ENCODE results near the gene PEX14. TPM values are rescaled to one million over a fixed set of nuclear protein-coding genes. Genes with fewer than 3 reads are reported as not detected.

Gene PEX14
- total and polyA plus RNA-seq, 9 of the 15 experiments (the other 6 are each of a cell fraction or from before 2014, with no cell fraction given), result 2.6 to 45.7 (median 22.7) TPM

DNA sequence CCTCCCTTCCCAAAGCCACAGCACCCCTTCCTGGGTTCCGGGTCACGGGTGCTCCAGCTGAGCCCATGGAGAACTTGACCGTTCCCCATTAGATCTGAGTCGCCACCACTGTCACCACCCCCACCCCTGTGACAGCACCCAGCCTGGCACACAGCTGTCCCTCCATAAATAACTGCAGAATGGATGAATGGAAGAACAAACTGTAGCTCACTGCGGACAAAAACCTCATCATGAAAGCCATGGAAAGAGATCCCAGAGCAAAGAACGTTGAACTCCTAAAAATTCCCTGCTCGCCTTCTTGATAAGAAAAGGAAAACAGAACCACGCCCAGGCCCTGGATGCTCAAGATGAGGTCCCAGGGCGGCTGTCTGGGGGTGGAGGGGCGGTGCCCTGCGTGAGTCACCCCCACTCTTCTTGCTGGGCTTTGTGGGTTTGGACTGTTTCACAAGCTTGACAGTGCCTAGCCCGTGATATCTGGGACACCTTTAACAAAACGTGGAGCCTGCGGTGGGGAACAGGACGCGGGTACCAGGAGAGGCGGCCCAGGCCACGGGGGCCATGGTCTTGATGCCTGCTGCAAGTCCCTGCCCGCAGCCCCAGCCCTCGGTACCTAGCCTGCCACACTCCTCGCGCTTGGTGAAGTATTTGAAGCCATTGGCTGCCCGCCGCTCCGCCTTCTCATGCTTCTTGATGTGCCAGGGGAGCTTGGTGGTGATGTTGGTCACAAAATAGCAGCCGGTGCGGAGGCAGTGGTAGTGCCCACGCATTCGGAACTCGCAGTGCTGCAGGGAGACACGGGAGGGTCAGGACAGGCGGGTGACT is 169.8 kb downstream of the PEX14 start:
- no peak overlapping the region for H3K4me3 ChIP-seq
- H3K9me1 ChIP-seq (ENCODE audit: control insufficient read depth, insufficient read depth, low read length), result no peaks in the 10 kb centered on the region
- CTCF ChIA-PET (ENCODE audit: low intra/inter-chr PET ratio), result no interaction called here
- BruUV-seq (replicated peaks), result no TSS peak
- no peak for FAIRE-seq
- no peak overlapping the region for H3K4me2 ChIP-seq (ENCODE audit: insufficient read depth, low read length)
- no peak overlapping the region for H3K27ac ChIP-seq (ENCODE audit: extremely low read depth, low read depth, low read length)
- H2AFZ ChIP-seq (ENCODE audit: low read depth, low read length), result no peak overlapping the region
- POLR2A ChIA-PET, result interaction anchor here (0.7 to 1.5 kb wide), 4 partner anchors 9 to 185 kb away, joined by 3 to 6 read pairs (median 4); no protein-coding TSS in a partner anchor
- H3K9me3 ChIP-seq (replicated peaks; ENCODE audit: control insufficient read depth, insufficient read depth, low read depth, low read length), result no peaks in the 10 kb centered on the region
- no peak for ATAC-seq
- peak overlapping the region in 1 of 2 experiments; percentile 41; a peak in 1 of 4 replicates for H3K9ac ChIP-seq (ENCODE audit: insufficient read depth in 1 of 2, low read depth in 2 of 2, low read length in 2 of 2)
- H3K4me1 ChIP-seq (replicated peaks in 1 of 2; ENCODE audit: control insufficient read depth in 2 of 2, insufficient read depth in 2 of 2, low read length in 2 of 2), result peaks cover 0 to 73% of the 10 kb centered on the region in 2 experiments; a peak in 3 of 5 replicates
- peaks cover 20% of the 10 kb centered on the region for H4K20me1 ChIP-seq (replicated peaks; ENCODE audit: control insufficient read depth, insufficient read depth, low read length)
- no peaks in the 10 kb centered on the region for H3K79me2 ChIP-seq (ENCODE audit: control insufficient read depth, insufficient read depth, low read length)
- WGBS (ENCODE audit: insufficient coverage, low coverage, missing lambda C conversion rate), result 14% methylated on average over 32 of the region's 32 CpGs
- peaks cover 18 to 64% of the 10 kb centered on the region in 2 experiments; a peak in 4 of 5 replicates for H3K27me3 ChIP-seq (ENCODE audit: control insufficient read depth in 2 of 2, insufficient read depth in 2 of 2, low read length in 2 of 2)
- no peaks in the 10 kb centered on the region for H3K36me3 ChIP-seq (ENCODE audit: control insufficient read depth, insufficient read depth, low read length)
- peak; percentile 54 to 76 (median 66) for DNase-seq (ENCODE audit: extremely low read depth in 1 of 4, low spot score in 3 of 4)
- in situ Hi-C loops (cut with MboI) (no loop called here), intact Hi-C loops (cut with micrococcal nuclease) (no loop called here)
- TF ChIP-seq FOSL1 (tag; conservative IDR thresholded peaks at IDR 0.05) (peak; percentile 80), CBFA2T2 (conservative IDR thresholded peaks at IDR 0.05) (no peak), RBM17 (IDR thresholded peaks at IDR 0.05; ENCODE audit: borderline replicate concordance, low read depth, low read length) (no peak), JUN (IDR thresholded peaks at IDR 0.05; ENCODE audit: borderline replicate concordance, low read depth, low read length) (0 out of 2 replicates have a peak, but pooled peaks have one; percentile 13), JUN (CRISPR knock-in tag; IDR thresholded peaks at IDR 0.05; ENCODE audit: borderline replicate concordance) (no peak), CREB1 (IDR thresholded peaks at IDR 0.05) (no peak), CREB1 (CRISPR knock-in tag; IDR thresholded peaks at IDR 0.05) (no peak), YY1 (IDR thresholded peaks at IDR 0.05; ENCODE audit: borderline replicate concordance in 1 of 3, control insufficient read depth in 1 of 3, extremely low read depth in 1 of 3, insufficient read depth in 3 of 3, insufficient read length in 1 of 3, insufficient replicate concordance in 2 of 3, low read depth in 1 of 3, low read length in 2 of 3) (no peak), EGR1 (conservative IDR thresholded peaks at IDR 0.05) (peak; percentile 84), TRIM28 (IDR thresholded peaks at IDR 0.05) (no peak), TCF3 (CRISPR knock-in tag; IDR thresholded peaks at IDR 0.05) (peak; percentile 25; the same call in 1 of the 2 replicates), ZNF134 (CRISPR knock-in tag; conservative IDR thresholded peaks at IDR 0.05) (no peak), U2AF1 (optimal IDR thresholded peaks at IDR 0.05; ENCODE audit: low read depth, low read length) (no peak), ZNF384 (IDR thresholded peaks at IDR 0.05; ENCODE audit: low read depth, low read length) (no peak), TAL1 (IDR thresholded peaks at IDR 0.05) (no peak), GATAD2B (IDR thresholded peaks at IDR 0.05; ENCODE audit: borderline replicate concordance) (no peak)
- TF ChIP-seq, protein P1, sequence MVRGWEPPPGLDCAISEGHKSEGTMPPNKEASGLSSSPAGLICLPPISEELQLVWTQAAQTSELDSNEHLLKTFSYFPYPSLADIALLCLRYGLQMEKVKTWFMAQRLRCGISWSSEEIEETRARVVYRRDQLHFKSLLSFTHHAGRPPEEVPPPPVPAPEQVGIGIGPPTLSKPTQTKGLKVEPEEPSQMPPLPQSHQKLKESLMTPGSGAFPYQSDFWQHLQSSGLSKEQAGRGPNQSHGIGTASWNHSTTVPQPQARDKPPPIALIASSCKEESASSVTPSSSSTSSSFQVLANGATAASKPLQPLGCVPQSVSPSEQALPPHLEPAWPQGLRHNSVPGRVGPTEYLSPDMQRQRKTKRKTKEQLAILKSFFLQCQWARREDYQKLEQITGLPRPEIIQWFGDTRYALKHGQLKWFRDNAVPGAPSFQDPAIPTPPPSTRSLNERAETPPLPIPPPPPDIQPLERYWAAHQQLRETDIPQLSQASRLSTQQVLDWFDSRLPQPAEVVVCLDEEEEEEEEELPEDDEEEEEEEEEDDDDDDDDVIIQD (CRISPR knock-in tag; IDR thresholded peaks at IDR 0.05), result no peak
- TF ChIP-seq, protein P2, sequence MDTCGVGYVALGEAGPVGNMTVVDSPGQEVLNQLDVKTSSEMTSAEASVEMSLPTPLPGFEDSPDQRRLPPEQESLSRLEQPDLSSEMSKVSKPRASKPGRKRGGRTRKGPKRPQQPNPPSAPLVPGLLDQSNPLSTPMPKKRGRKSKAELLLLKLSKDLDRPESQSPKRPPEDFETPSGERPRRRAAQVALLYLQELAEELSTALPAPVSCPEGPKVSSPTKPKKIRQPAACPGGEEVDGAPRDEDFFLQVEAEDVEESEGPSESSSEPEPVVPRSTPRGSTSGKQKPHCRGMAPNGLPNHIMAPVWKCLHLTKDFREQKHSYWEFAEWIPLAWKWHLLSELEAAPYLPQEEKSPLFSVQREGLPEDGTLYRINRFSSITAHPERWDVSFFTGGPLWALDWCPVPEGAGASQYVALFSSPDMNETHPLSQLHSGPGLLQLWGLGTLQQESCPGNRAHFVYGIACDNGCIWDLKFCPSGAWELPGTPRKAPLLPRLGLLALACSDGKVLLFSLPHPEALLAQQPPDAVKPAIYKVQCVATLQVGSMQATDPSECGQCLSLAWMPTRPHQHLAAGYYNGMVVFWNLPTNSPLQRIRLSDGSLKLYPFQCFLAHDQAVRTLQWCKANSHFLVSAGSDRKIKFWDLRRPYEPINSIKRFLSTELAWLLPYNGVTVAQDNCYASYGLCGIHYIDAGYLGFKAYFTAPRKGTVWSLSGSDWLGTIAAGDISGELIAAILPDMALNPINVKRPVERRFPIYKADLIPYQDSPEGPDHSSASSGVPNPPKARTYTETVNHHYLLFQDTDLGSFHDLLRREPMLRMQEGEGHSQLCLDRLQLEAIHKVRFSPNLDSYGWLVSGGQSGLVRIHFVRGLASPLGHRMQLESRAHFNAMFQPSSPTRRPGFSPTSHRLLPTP (IDR thresholded peaks at IDR 0.05; ENCODE audit: borderline replicate concordance, extremely low read depth, insufficient read length), result no peak
